Measurements from ENCODE around the gene SLC45A2.

DNA sequence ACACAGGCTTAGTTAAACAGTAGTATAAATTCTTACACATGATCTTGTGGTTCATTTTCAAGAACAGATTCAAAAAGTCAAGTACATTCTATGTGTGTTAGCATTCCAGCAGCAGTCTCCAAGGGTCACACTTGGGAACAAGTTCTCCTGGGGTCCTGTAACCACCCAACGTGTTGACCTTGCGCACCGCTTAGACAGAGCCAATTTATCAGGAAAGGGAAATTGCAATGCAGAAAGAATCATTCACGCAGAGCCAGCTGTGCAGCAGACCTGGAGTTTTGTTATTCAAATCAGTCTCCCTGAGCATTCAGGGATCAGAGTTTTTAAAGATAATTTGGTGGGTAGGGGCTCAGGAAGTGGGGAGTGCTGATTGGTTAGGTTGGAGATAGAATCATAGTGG is 56.8 kb downstream of the SLC45A2 start:
- TF ChIP-seq SUZ12 (IDR thresholded peaks at IDR 0.05; ENCODE audit: extremely low read depth, insufficient read depth, insufficient read length) (no peak), YY1 (IDR thresholded peaks at IDR 0.05; ENCODE audit: insufficient read depth, insufficient read length) (no peak)
